ENCODE data around the gene PLEKHA5. TPM values are rescaled to one million over a fixed set of nuclear protein-coding genes. Genes with fewer than 3 reads are reported as not detected.
"Not testable (repeated sequence)": the region's sequence is repeated elsewhere in the genome, so short reads cannot be mapped to it uniquely, and the experiment has no call there.

The PLEKHA5 gene
- total RNA-seq, 2 donors from 2014 or later = 10.2 to 29.8 TPM

GRCh38 chr12:19085090-19085489 is 44.4 kb upstream of the PLEKHA5 start:
- intact Hi-C loops (cut with DNase I) = no loop called here
- ATAC-seq (no peak), DNase-seq (no peak)
- Histone ChIP-seq H3K36me3 (replicated peaks in 1 of 2; ENCODE audit: insufficient read depth in 1 of 2, low read depth in 2 of 2) (no peaks in the 10 kb centered on the region), H3K9me3 (no peaks in the 10 kb centered on the region), H3K4me3 (no peak overlapping the region), H3K27me3 (no peaks in the 10 kb centered on the region), H3K27ac (no peak overlapping the region), H3K4me1 (no peaks in the 10 kb centered on the region)
- TF ChIP-seq POLR2A (IDR thresholded peaks at IDR 0.05) = no peak
- TF ChIP-seq CTCF (IDR thresholded peaks at IDR 0.05) = no peak
- WGBS, 2 donors = 93 to 94% methylated on average over 2 of the region's 2 CpGs

GRCh38 chr12:19088606-19089005 is 40.9 kb upstream of the PLEKHA5 start:
- H3K4me3 ChIP-seq = no peak overlapping the region
- ATAC-seq = no peak
- intact Hi-C loops (cut with DNase I) = no loop called here
- whole genome bisulfite sequencing, 2 donors = 92 to 95% methylated on average over 3 of the region's 3 CpGs
- no peaks in the 10 kb centered on the region for H3K27me3 ChIP-seq
- no peaks in the 10 kb centered on the region for H3K9me3 ChIP-seq
- no peaks in the 10 kb centered on the region for H3K36me3 ChIP-seq (replicated peaks in 1 of 2; ENCODE audit: insufficient read depth in 1 of 2, low read depth in 2 of 2)
- TF ChIP-seq CTCF (IDR thresholded peaks at IDR 0.05) = no peak
- no peak for TF ChIP-seq POLR2A (IDR thresholded peaks at IDR 0.05)
- H3K4me1 ChIP-seq = no peaks in the 10 kb centered on the region
- DNase-seq = no peak
- H3K27ac ChIP-seq = no peak overlapping the region

GRCh38 chr12:19092482-19092881 is 37.1 kb upstream of the PLEKHA5 start:
- H3K27me3 ChIP-seq; intact Hi-C loops (cut with DNase I); H3K4me3 ChIP-seq; H3K27ac ChIP-seq; H3K9me3 ChIP-seq; ATAC-seq; DNase-seq; H3K4me1 ChIP-seq; H3K36me3 ChIP-seq (replicated peaks in 1 of 2; ENCODE audit: insufficient read depth in 1 of 2, low read depth in 2 of 2): not testable (repeated sequence)
- WGBS, 2 donors = 56 to 59% methylated on average over 4 of the region's 4 CpGs

- no peaks in the 10 kb centered on the region for H3K27me3 ChIP-seq
- TF ChIP-seq POLR2A (IDR thresholded peaks at IDR 0.05) (no peak), CTCF (IDR thresholded peaks at IDR 0.05) (no peak)
- ATAC-seq (no peak), DNase-seq (no peak)
- WGBS, 2 donors = 87 to 88% methylated on average over 3 of the region's 3 CpGs
- H3K27ac ChIP-seq = no peak overlapping the region
- H3K4me1 ChIP-seq = peaks cover 13% of the 10 kb centered on the region
- no peaks in the 10 kb centered on the region for H3K36me3 ChIP-seq (replicated peaks in 1 of 2; ENCODE audit: insufficient read depth in 1 of 2, low read depth in 2 of 2)
- intact Hi-C loops (cut with DNase I) = no loop called here
- no peak overlapping the region for H3K4me3 ChIP-seq
- H3K9me3 ChIP-seq = no peaks in the 10 kb centered on the region
Measured at GRCh38 chr12:19093218-19093617, 36.3 kb upstream of the PLEKHA5 start.

- intact Hi-C loops (cut with DNase I) = no loop called here
- Histone ChIP-seq H3K4me3 (no peak overlapping the region), H3K27ac (no peak overlapping the region), H3K9me3 (no peaks in the 10 kb centered on the region), H3K36me3 (replicated peaks in 1 of 2; ENCODE audit: insufficient read depth in 1 of 2, low read depth in 2 of 2) (no peaks in the 10 kb centered on the region), H3K4me1 (peaks cover 13% of the 10 kb centered on the region), H3K27me3 (no peaks in the 10 kb centered on the region)
- ATAC-seq (no peak), DNase-seq (no peak)
- TF ChIP-seq CTCF (IDR thresholded peaks at IDR 0.05) (no peak), POLR2A (IDR thresholded peaks at IDR 0.05) (no peak)
- 91 to 92% methylated on average over 3 of the region's 3 CpGs for WGBS, 2 donors
Measured at GRCh38 chr12:19095331-19095730, 34.2 kb upstream of the PLEKHA5 start.

Measured in body of pancreas (tissue), 4 donors.